GM19467 (cell line): ENCODE results near the gene EFCAB6.

Experiments used
- ATAC-seq: cut with Tn5 transposase; IDR thresholded peaks from one replicate; pipeline ENCODE4 v1.9.1; 2021; ENCODE audit warnings: mild to moderate bottlenecking, moderate library complexity; ENCODE audit not compliant: unreplicated experiment

EFCAB6 gene

DNA sequence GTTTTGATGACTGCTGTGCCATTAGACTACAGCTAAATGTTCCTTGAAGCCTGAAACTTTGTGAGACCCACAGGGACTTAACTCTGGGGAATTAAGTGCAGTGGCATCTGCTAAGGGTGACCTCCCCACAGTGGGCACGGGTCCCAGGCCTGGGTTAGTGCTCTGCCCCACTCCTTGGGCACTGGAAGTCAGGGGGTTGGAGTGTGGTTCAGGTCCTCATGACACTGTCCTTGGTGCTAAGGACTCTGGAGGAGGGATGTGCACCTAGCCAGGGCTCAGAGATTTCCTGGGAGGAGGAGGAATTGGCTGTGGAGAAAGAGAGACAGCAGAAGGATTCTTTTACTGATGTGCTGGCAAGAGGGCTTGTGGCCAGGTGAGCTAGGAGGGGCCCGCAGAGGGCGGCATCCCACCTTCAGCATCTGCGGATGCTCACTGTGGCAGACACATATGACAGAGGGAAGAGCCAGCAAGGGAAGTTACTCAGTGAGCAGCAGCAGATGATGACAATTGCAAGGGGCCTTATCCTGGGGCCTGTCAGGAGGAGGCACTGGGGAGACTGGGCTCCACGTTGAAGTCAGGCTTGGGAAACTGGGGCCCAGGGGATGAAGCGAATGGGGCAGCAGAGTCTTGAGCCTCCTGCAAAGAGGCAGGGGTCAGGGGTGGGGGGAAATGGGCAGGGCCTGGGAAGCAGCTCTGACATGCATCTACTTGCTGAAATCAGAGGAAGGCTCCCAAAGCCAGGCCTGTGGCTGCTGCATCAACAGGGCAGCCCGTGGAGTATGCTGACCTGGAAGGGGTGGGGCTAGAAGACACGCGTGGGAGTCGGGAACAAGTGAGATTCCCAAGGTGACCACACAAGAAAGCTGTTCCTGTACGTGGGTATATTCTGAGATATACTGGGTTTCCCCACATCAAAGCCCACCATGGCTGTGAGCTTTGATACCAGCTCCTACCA, 256.3 kb downstream of the EFCAB6 start:
- ATAC-seq: no peak

DNA sequence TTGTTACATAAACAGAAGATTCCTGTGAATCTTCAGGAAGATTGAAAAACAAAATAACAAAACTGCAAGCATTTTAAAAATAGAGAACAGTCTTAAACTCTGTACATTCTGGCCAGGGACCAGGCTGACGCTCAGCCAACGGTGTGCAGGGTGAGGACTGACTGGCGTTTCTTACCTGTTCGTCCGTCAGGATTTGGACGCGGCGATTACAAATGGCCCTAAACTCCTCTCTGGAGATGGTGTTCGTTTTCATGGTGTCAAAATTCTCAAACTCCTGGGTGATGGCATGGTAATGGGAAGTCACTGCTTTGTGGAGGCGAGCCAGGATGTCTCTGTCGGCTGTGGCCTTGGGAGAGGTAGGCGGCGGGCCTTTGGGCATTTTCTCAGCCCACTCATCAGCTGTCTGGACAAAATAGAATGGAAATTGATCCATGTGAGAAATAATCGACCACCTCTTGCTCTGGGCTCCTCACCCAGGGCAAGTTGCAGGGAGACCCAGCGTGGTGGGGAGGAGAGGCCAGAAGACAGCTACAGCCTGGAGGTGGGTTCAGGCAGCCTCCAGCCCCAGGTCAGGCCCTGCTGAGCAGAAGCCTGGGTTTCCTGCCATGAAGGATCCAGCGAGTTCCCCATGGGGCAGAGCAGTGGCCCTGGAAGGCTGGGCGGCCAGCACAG, 257.3 kb downstream of the EFCAB6 start:
- no peak for ATAC-seq

DNA sequence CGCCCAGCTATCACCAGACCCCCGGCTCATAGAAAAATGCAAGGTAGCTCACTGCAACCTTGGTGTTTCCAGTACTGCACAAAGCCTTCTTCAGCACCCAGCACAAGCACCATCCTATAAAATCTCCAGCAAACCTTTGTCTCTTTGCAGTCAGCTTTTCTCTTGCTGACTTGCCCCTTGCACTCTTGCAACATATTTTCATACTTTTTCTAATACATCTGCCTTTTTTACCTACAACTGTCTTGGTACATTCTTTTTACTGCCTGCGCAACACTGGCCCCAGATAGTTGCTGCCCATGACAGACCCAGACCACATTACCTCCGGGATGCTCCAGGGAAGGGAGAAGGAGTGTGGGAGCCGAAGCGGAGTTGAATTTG, 257.9 kb downstream of the EFCAB6 start:
- ATAC-seq: no peak

DNA sequence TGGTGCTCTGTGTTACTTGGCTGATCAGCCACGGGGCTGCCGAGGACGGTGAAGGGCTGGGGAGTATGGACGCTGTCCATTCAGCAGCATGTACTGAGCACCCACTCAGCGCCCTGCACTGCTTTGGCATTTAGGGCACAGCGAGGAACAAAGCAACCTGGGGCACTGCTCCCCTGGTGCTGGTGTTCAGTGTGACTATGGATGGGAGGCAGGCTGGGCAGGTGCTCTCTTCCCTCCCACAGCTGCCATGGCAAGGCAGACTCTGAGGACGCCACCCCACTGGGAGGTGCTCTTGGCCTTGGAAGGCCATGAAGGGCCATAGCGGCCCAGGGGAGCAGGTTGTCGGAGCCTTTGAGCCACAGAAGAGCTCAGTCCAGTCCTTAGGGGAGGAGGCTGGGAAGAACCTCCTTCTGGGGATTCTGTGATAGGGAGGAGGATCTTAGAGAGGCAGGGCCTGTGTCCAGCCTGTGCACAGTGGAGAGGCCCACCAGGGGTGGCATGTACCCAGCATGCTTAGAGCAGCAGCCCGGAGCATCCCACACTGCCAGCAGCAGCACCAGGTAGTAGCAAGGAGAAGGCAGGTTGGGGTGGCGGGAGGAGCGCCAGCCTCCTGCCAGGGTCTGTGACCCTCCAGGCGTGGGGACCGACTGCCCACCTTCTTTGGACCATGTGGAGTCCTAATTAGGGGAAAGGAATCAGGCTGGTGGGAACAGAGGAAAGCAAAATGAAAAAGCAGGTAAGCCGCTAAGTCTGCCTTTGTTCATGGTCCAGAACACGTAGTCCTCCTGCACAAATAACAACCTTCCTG, 258.4 kb downstream of the EFCAB6 start:
- no peak for ATAC-seq

DNA sequence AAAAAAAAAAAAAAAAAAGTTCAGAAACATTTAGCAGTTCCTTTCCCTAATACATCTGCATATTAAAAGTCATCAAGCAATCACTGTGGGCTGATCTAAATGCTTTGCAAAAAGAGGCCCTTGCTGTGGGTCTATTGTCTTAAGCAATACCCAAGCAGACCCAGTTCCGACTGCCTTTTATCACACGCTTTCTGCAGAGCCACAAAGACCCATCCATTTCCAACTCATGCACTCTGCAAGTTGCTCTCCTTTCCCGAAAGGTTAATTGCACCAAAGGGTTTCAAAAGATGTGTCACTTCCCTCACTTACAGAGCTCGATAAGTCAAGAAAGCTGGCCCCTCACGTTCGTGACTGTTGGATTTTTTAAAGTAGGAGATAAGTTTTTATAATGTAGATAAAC, 261.4 kb downstream of the EFCAB6 start:
- no peak for ATAC-seq

DNA sequence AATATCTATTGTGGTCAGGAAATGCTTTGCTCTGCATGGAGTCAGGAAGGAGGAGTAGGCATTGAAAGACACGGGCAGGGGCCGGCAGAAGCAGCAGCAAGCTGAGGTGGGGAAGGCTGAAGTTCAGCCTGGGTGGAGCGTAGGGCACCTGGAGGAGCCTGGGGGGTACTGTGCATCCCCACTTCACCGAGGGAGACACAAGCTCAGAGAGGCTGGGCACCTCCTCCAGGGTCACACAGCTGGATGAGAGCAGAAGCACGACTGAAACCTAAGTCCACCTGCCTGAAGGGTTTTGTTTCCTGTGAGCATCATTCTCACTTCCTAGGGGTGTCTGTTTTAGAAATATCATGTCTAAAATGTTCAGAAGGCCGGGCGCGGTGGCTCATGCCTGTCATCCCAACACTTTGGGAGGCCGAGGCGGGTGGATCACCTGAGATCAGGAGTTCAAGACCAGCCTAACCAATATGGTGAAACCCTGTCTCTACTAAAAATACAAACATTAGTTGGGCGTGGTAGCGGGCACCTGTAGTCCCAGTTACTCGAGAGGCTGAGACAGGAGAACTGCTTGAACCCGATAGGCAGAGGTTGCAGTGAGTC, 262.0 kb downstream of the EFCAB6 start:
- no peak for ATAC-seq

DNA sequence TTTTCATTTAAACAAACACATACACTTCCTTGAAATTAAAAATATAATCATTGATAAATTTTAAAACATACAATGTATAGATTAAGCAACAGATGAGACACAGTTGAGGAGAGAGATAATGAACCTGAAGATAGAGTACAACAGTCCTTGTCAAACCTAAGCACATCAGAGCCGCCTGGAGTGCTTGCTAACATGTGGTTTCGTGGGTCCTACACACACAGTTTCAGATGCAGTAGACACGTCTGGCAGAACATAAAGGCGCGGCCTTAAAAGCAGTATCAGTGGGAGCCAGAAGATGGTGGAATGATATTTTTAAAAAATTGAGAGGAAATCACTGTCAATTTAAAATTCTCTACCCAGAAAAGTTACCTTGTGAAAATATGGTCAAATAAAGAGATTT, 265.9 kb downstream of the EFCAB6 start:
- ATAC-seq: no peak

DNA sequence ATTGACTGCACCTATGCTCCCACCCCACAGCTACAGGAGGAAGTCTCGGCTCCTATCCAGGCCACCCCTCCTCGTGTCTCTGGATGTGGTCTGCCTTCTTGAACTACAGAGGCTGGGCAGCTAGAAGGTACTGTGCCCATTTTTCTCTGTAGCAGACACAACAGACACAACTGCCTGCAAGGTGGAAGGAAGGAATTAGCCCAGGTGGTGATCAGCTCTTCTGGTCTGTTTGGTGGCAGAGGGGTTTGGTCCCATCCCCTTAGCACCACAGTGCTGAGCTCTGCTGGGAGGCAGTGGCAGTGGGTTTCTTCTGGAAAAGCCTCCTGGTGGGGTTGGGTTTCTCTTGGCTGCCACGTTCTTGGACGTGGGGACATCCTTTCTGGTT, 267.8 kb downstream of the EFCAB6 start:
- no peak for ATAC-seq

DNA sequence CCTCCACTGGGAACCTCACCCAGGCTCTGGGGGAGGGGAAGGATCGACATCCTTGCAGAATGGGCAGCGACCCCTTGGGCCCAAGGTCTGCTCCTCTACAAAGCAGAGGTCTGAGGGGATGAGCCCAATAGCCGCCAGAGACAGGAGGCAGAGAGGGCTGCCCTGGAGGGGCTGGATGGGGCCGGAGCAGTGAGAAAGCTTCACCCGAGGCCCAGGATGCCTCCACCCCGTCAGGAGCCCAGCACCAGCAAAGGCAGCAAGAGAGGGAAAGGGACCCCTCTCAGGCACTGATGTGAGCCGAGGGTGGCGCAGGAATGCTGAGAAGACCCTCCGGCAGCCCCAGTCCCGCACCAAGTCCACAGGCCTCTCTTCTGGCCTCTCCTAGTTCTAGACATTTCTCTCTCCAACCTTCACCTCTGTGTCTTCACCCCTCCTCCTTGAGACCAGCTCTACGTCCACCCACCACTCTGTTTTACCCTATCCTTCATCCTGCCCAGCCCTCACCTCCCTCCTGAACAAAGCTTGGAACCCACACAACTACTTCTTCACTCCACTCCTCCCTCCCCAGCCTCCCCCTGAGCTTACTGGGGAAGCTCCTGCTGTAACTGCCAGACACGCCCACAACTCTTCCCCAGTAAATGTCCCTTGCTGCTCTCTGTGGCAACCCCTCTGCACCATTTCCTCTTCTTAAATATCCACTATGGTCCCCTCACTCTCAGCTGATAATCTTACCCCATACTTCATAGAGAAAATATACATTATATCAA, 268.4 kb downstream of the EFCAB6 start:
- ATAC-seq: no peak

DNA sequence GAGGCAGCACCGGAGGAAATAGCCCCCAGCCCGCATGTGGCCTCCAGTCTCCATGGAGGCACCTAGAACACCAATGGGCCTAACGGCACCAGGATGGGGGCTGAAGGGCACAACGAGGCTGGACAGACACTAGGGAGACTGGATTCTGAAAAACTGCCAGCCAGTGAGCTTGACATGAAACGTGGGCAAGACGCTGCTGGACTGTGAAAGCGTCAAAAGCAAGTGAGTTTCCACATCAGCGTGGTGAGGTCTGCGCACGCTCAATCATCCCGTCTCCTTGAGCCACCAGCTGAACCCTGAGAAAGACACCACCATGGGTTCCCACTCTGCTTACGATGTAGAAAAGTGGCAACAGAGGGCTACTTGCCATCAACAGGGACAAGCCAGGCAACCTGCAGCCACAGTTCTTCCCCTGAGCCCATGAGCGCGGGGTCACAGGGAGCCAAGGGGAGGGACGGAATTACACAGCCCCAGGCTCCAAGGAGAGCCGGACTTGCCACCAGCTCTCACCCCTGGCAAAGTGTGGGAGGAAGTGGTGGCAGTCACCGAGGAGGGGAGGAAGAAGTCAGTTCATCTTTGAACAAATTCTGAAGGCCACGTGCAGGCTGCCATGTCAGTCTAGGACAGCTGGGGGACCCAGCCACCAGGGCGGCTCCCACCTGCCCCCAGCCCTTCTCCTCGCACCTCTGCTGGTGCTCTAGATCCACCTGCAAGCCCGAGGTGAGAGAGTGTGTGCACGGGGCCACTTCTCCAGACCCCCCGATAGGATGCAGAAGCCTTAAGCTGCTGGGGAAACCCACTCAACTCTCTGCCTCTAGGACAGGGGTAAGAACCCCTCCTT, 269.2 kb downstream of the EFCAB6 start:
- no peak for ATAC-seq

DNA sequence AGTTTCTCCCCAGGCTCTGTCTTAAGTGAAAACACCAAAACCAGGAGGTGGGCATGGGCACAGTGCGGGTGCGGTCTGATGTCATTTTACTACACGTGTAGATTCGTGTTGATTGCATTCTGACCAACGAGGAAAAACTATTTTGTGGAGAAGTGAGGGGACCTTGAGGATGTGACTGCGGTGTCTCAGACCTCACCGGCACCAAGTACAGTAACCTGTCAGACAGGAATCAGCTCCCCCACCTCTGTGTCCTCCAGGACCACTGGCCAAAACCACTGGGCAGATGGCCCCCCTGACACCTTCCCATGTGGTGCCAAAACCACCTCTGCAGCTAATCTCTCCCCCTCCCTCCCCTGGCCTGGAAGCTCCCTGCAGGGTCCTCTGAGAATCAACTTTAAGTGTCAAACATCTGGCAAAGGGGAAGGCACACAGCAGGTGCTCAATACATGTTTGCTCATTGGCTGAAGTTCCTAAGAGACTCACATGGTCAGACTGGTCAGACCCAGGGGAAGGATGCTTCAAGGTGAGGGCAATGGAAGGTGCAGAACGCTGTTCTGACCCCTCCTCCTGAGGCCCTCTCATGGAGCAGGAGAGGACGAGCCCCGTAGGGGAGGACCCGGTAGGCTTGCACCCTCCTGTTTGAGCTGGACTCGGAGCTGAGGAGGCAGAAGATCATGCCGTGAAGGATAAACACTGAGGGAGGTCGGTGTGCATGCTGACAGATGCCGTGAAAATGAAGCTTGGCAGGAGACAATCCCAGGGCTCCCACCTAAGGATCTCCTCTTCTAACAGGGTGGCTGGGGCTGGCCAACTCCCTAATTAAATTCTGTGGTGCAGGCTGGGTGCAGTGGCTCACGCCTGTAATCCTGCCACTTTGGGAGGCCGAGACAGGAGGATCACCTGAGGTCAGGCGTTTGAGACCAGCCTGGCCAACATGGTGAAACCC, 270.4 kb downstream of the EFCAB6 start:
- ATAC-seq: no peak

DNA sequence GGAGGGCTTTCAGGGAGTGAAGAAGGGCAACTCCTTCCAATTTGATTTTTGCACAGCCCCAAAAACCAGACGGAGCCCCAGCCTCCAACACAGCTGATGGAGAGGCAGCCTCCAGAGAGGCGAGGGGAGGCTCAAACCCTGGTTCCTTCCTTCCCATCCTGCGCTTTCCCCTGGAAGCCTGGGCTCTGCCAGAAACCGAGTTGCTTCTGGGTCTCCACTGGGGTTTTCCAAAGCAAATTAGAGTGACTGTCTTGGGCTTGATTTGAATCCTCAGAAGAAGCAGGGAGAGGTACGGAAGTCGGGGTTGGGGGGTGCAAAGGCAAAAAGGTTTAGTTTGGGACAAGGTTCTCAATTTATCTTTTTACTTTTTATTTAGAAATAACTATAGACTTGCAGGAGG, 271.1 kb downstream of the EFCAB6 start:
- ATAC-seq: no peak

DNA sequence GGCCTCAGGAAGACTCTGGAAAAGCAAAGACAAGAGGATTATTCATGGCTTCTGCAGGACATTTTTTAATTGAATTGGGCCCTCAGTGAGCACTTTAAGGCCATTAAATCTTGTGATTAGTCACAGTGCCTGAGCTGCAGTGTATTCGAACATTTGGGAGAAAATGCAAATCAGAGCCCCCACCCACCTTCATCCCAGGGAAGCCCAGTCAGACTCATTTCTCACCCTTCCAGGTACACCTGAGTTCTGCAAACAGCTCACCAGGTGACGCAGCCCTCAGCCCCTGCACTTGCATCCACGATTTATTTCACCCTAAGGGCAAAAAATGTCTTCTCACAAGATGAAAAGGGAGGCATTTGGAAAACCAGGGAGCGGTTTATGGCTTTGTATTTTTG, 271.6 kb downstream of the EFCAB6 start:
- no peak for ATAC-seq

DNA sequence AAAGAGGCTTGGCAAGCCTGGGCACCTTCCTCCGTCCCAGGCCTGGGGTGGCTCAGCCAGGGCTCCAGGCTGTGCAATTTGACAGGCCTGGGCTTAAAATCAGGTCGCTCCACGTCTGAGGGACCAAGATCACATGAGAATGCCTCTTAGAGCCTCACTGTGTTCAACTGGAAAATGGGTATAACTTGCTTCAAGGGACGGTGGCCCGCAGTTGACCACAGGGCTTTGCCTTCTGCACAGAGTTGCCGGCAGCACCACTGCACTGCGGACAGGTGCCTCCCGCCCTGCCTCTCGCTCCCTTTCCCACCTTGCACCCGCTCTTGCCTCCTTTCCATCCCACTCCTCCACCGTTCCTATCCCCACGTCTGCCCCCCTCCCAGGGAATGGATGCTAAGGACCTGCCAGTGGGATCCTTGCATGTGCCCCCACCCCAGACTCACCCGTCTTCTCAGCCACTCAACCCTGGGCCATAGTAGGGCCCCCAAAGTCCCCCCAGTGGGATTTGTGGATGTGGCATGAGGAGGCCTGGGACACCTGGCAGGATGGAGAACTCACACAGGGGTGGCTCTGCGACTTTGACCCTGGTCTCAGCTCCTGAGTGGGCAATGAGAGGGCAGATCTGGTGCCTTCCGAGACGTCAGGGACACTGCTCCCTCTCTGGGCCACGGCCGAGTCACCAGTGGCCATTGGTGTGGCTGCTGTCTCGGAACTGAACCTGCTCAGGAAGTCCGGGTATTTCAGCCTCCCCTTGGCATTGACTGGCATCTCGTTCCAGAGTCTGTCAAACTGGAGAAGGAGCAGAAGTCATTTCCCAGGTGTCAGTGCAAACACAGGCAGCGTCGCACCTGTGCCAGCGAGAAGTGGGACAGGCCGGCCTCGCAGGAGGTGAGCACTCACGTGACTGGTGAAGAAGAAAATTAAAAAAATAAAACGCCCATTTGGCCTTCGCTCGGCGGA, 272.3 kb downstream of the EFCAB6 start:
- ATAC-seq: no peak

DNA sequence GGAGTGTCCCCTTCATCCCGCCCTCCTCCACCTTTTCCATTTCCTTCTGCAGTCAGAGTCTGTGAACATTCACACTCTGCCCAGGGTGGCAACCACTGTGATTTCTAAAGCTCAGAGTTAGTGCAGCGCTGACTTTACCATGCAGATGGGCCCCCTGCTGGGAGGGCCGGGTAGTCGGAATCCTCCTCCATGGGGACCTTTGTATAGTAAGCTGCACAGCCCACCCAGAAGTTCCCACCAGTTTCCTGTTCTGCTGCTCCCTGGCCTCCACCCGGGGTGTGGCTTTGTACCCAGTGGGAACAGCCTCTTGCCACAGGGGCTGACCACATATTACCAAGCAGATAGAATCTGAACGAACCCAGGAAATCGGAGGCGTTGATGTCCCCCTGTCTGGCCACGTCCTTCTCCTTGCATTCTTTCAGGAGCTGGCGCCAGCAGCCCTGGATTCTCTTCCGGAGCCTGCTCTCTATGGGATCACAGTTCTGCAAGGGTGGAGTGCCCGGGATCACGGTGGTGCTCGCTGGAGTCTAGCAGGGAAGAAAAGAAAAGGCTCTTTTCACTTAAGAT, 275.0 kb downstream of the EFCAB6 start:
- ATAC-seq: no peak

DNA sequence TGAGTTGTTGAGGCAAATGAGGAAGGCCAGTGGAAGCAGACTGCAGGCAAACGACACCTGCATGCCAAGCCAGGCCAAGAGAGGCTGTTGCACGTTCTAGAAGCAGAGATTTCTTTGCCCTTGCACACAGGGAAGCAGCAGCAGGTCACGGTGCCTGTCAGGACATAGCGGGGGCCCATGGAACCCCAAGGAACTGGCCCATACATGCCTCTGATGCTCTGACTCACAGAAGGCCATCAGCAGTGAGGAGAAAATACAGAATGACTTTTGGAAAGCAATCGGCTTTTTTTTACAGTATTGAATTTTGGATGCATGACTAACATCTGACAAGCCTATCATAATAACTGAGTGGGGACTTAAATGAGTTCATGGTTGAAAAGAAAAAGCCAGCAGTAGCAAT, 276.4 kb downstream of the EFCAB6 start:
- ATAC-seq: no peak

DNA sequence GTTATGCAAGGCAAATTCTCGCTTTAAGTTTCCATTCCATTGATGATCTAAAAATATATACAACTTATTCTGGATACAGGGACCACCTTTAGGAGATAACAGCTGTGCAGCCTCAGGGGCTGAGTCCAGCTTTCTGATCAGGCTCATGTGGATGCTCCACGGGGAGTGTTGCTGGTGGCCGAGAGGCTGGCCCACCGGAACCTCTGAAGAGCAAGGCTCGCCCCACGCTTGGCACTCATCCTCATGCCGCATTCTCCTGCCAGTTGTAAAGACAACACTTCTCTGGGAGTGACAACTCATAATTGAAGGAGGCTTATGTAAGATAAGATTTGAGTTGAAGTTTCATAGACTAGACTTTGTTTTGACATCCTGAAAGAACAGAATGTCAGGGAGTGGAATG, 276.8 kb downstream of the EFCAB6 start:
- ATAC-seq: no peak
